ENCODE results near the gene TSSK2.

TSSK2 gene

GRCh38 chr22:19169002-19169946 lies 38.2 kb downstream of the TSSK2 start:
- DNase-seq (ENCODE audit: low read depth in 2 of 2): no peak

- no peak for DNase-seq (ENCODE audit: low read depth in 2 of 2)
These were observed 38.8 kb downstream of the TSSK2 start for GRCh38 chr22:19169947-19170318.

- no peak for DNase-seq (ENCODE audit: low read depth in 2 of 2)
These were observed 41.3 kb downstream of the TSSK2 start for GRCh38 chr22:19172213-19173046.

GRCh38 chr22:19173047-19174035 lies 42.2 kb downstream of the TSSK2 start:
- DNase-seq (ENCODE audit: low read depth in 2 of 2): no peak

- DNase-seq (ENCODE audit: low read depth in 2 of 2): no peak
These were observed 43.3 kb downstream of the TSSK2 start for GRCh38 chr22:19174106-19175025.

GRCh38 chr22:19175026-19175601 lies 44.0 kb downstream of the TSSK2 start:
- DNase-seq (ENCODE audit: low read depth in 2 of 2): no peak

GRCh38 chr22:19175602-19176174 lies 44.6 kb downstream of the TSSK2 start:
- DNase-seq (ENCODE audit: low read depth in 2 of 2): no peak

- no peak for DNase-seq (ENCODE audit: low read depth in 2 of 2)
These were observed 45.1 kb downstream of the TSSK2 start for GRCh38 chr22:19176175-19176643.

GRCh38 chr22:19176732-19177131 lies 45.6 kb downstream of the TSSK2 start:
- DNase-seq (ENCODE audit: low read depth in 2 of 2): no peak

GRCh38 chr22:19177164-19178064 lies 46.3 kb downstream of the TSSK2 start:
- DNase-seq (ENCODE audit: low read depth in 2 of 2): no peak

GRCh38 chr22:19178065-19178656 lies 47.1 kb downstream of the TSSK2 start:
- peak; percentile 32 to 56 for DNase-seq (ENCODE audit: low read depth in 2 of 2)

GRCh38 chr22:19178657-19179496 lies 47.8 kb downstream of the TSSK2 start, which contains the start of gene SLC25A1:
SLC25A1 (minus strand) TSS chr22:19178736; CDS start chr22:19178673, 63 bp downstream.
- DNase-seq (ENCODE audit: low read depth in 2 of 2): peak; percentile 74 to 92

GRCh38 chr22:19179497-19180048 lies 48.5 kb downstream of the TSSK2 start:
- DNase-seq (ENCODE audit: low read depth in 2 of 2): no peak

- no peak for DNase-seq (ENCODE audit: low read depth in 2 of 2)
These were observed 49.1 kb downstream of the TSSK2 start for GRCh38 chr22:19180234-19180633.

GRCh38 chr22:19180740-19181410 lies 49.8 kb downstream of the TSSK2 start:
- no peak for DNase-seq (ENCODE audit: low read depth in 2 of 2)

Data from stimulated activated CD4-positive, alpha-beta T cell treated with anti-CD3 and anti-CD28 coated beads, Interleukin-1b, Interleukin-23, amount 100 ng/mL, for 4 hours (primary cell).